Measurements from ENCODE around the gene DPP8.

The DPP8 gene

DNA sequence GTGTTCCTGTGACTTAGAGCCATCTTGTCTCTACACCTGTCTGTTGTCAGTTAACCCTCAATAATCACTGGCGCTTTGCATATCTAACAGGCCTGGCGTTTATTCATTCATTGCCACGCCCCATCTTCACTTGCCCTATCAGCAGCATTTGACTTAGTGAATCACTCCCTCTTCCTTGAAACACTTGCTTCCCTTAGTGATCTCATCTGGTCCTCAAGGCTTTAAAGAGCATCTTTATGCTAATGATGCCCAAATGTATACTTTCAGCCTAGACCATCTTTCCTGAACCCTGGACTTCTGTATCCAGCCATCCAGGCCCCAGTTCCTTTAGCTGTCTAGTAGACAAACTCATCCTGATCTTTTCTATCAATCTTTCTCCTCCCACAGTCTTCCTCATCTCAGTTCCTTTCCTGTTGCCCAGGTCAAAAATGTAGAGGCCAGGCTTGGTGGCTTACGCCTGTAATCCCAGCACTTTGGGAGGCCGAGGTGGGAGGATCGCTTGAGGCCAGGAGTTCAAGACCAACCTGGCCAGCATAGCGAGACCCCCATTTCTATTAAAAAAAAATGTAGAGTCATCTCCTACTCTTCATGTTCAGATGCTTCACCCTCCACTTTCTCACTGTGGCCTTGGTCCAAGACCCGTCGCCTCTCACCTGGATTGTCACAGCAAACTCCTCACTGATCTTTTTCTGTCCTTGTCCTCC lies 93.4 kb downstream of the DPP8 start:
- no peak for DNase-seq (ENCODE audit: low spot score)

DNA sequence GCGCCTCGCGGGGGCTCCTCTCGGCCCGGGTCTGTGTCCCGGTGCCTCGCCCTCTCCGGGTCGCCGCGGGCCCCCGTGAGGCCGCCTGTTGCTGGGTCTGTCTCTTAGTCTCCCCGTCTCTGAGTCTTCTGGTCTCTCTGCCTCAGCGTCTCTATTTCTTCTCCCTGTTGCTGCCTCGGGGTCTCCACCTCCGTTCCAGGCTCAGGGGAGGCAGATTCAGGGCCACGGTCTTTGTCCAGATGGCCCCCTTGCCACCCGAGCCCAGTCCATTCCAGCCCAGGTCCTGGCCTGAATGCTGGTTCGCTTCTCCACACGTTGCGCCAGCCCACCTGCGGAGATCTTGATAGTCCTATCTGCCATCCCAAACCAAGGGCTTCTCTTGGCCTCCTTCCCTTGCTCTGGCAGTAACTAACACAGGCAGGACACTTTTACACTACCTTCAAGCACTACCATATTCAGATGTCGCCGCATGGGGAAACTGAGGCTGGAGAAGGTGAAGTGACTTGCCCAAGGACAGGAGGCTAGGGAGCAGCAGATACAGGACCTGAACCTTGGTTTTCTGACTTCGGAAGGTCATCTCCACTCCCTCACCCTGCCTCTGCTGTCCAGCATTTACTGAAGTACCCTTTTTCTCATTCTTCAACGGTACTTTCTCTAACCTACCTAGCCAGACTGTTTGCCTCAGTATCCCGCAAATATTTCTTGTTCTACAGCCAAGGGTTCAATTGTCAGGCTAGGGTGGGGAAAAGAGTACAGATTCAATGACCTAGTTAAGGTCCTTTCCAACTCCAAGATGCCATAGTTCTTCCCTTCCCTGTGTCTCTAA lies 94.1 kb downstream of the DPP8 start:
- DNase-seq (ENCODE audit: low spot score) = peak; percentile 60

DNA sequence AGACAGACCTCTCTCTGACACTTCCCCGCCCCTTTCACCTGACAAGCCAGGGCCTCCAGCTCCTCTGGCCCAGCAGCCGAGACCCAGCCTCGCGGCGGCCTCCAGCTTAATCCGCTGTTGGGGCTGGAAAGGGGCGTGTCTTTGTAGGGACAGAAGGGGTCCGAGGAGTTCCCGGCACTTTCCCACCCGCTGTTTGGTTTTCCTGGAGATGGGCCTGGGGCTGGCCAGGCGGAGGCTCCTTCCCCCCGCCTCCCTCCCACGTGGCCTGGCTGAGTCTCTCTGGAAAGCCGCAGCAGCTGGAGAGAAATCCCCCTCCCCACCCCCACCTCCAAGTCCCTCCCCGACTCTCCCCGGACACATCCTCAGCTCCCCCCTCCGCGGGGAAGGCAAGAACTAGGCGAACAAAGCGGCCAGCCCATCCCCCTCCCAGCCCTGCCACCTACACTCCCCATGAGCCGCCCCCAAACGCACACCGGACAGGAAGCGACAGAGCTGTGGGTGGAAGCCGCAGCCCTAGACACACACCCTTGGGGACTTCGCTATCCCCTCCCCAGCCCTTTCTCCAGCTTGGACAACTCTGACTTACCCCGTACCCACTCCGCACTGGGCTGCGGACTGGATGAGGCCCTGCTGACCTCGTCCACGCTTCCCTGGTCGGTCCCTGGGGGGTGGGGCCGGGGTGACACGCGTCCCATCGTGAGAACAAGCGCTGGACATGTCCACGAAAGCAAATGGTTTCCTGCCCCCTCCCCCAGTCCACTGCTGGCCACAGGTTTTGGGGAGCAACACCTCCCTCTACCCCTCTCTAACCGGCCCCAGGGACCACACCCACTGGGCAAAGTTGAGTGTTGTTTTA lies 95.9 kb downstream of the DPP8 start:
- peak; percentile 97 for DNase-seq (ENCODE audit: low spot score)

DNA sequence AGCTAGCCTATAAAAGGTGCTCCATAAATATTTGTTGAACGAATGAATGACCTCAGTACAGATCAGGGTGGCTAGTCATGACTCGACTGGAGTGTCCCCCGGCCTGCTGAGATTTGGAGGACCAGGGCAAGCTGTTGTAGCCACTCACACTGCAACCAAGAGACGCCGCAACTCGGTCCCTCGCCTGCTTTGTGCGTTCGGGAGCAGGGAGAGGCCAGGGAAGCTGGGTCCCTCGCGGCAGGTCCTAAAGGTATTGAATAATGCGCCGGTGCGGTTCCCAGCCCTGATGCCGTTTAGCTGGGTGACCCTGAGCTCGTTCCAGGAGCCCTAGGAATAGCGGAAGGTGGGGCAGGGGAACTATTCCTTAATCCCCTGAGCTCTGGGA lies 96.5 kb downstream of the DPP8 start:
- DNase-seq (ENCODE audit: low spot score) = no peak

DNA sequence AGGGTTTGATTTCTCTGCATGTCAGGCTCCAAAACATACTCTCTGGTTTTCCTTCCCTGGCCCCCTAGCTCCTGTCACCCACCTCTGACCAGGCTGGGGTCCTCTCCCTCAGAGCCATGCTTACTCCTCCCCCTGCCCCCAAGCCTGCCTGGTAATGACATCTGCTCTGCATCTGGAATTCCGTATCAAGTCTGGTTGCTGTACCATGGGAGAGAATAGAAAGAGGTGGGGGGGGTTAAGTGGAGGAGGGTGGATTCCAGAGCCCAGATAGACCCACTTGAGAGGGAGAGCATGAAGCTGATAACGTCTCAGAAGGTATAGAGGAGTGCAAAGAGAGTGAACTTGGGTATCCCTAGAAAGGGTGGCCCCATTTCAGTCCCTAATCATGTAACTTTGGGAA lies 98.9 kb downstream of the DPP8 start:
- DNase-seq (ENCODE audit: low spot score) = no peak

DNA sequence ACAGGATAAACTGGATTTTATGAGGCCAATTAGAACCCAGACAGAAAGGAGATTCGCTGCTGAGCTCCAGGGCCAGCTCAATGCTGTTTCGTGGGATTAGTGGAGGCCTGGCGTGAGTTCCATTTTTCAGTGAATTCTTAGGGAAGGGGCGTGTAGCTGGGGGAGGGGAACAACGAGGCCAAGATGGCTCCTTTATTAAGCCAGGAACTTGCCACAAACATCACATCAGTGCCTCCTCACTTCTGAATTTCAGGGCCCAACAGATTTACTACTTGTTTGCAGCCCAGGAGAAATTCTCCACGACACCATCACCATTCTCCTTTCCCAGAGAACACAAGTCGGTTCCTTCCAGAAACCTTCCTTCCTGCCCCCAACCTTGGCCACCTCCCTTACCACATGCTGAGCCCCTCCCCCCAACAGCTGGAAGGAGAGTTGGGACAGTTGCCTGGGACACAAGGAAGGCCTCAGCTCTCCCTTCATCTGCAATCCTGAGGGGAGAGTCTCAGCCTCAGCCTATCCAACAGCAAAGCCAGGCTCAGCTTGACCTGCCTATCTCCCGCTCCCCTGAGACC lies 100.6 kb downstream of the DPP8 start:
- peak; percentile 81 for DNase-seq (ENCODE audit: low spot score)

DNA sequence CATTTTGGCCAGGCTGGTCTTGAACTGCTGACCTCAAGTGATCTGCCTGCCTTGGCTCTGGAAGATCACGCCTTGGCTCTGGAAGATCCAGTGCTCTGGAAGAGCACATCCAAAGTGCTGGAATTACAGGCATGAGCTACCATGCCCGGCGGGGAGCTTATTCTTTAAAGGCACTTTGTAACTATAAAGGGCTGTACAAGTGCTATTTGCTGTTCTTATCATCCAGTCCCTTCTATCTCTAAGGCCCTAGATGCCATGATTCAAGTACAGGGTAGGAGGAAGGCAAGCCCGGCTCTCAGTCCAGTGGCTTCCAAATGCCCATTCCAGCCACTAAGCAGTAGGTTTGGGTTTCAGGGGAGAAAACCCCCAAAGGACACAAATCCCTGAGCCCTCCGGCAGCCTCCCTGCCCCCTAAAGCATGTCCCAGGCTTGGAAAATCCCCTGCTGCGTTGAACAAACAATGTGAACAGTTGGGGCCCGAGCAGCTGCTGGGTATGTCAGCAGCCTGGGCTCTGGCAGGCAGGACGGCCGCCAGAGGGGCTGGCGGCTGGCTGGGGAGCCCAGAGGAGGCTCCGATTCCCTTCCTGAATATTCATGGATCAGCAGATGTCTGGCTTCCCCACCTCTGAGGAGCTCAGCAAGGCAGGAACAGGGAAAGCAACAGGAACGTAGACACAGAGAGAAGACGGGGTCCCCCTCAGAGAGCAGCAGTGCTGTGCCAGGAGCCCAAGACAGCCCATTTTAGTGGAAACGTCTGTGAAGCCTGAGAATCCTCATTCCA lies 102.5 kb downstream of the DPP8 start:
- DNase-seq (ENCODE audit: low spot score) = peak; percentile 89

DNA sequence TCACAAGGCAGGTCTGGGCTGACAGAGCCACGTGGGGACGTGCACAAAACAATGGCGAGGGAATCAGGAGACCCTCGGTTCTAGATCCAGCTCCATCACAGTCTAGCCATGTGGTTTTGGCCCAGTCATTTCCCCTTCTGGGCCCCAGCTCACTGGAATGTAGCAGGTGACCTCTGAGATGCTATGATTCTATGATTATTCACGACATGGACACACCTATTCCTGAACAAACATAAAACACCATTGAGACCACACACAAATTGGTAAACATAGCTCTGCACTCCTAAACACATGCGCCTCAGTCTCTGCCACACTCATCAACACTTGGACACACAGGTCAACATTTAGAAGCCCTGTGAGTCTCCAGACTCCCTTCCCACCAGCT lies 103.7 kb downstream of the DPP8 start:
- no peak for DNase-seq (ENCODE audit: low spot score)

DNA sequence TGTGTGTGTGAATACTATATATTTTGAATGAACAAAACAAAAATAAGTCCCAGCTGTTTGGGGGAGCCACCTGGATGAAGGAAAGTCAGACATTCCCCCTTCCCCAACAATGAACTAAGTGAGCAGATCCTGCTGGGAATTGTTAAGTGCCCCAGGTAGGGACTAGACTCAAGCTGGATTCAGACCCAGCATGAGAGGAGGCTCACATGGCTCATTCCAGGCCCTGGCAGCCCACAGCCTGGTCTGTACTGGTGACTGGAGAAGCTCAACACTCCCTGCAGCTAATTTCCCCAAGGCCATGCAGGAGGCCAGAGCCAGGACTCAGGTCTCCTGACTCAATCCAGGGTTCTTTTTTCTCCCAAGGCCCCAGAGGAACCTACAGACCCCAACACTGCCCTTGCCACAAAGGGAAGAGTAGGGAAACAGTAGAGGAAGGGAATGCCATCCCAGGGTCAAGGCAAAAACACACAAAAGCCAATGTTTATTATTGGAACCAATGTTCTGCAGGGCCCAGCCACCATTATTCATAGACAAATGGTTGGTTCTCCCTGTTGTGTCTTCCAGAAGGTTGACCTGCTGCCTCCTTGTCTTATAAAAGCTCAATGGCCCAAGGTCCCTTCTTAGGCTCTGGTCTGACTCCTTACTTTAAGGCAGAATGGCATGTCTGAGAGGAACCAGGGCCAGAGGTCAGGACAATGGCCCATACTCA lies 104.3 kb downstream of the DPP8 start:
- DNase-seq (ENCODE audit: low spot score) = no peak

DNA sequence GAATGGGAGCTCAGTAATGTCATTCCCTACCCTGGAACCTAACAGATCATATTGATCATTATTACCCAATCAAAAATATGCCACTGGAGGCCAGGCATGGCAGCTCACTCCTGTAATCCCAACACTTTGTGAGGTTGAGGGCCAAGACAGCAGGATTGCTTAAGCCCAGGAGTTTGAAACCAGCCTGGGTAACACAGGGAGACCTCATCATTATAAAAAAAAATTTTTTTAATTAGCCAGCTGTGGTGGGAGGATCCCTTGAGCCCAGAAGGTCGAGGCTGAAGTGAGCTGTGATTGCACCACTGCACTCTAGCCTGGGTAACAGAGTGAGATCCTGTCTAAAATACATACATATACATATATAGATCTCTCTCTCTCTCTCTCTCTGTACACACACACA lies 104.9 kb downstream of the DPP8 start:
- DNase-seq (ENCODE audit: low spot score) = no peak

DNA sequence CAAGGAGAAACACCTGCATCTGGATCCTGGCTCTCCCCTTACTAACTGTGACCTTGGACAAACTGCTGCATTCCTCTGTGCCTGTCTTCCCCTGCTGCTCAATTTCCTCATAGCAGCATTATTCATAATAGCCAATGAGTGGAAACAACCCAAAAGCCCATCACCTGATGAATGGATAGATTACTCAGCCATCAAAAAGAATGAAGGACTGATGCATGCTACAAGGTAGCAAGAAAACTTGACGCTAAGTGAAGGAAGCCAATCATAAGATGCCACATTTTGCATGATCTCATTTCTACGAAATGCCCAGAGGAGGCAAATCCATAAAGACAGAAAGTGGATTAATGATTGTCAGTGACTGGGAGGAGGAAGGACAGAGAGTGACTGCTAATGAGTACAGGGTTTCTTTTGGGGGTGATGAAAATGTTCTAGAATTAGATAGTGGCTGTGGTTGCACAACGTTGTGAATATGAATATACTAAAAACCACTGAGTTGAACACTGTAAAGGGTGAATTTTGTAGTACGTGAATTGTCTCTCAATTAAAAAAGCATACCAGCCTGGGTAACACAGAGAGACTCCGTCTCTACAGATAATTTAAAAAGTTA lies 105.9 kb downstream of the DPP8 start:
- DNase-seq (ENCODE audit: low spot score) = no peak

DNA sequence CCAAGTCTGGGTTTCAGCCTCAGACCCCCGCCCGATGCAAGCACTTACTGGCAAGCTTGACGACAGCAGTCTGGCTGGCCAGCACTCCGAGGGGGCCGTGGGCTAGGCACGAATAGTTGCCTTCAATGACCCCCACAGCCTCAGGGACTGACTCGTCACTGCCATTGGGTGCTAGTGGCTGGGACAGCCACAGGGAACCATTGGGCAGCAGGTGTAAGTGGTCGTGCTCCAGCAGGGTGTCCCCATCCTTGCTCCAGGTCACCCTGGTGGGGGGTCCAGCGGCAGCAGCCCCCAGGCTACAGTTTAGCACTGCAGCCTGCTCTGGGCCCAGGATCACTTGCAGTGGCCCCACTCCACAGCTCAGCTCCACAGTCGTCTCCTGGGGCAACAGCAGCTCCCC lies 106.5 kb downstream of the DPP8 start:
- DNase-seq (ENCODE audit: low spot score) = no peak

DNA sequence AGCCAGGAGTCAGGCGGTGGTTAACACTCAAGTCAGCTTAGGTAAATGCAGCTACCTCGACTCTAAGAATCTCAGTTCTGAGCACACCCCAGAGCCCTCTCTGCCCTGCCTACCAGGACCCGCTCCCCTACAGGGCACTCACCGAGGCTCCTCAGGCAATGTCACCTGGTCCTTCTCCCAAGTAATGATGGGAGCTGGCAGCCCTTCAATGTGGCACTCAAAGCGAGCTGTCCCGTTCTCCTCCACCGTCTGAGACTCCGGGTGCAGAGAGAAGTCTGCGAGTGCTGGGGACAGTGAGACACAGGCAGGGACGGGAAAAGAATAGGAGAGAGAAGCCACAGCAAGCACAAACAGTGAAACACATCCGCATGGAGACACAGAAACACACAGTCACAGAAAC lies 107.5 kb downstream of the DPP8 start:
- no peak for DNase-seq (ENCODE audit: low spot score)

DNA sequence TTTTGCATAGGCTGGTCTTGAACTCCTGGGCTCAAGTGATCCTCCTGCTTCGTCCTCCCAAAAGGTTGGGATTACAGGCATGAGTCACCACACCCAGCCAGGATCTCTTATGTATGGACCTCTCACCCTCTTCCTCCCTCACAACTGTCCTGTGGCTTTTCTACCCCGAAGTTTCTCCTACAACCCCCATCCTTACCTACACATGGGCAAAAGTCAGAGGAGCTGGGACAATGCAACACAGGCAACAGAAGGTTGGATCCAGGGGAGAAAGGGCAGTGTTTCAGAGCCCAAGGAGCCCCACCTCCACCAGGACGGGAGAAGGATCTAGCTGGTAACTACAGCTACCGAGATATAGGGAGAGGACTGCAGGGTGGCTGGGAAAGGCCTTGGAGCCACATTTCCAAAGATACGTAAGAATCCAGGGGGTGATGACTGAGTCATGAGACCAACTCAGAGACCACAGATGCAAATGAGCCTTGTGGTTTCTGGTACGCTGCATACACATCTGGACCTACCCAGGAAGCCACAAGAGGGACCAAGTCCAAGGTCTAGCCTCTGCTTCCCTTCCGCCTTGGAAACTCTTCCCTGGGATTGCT lies 108.4 kb downstream of the DPP8 start:
- no peak for DNase-seq (ENCODE audit: low spot score)

DNA sequence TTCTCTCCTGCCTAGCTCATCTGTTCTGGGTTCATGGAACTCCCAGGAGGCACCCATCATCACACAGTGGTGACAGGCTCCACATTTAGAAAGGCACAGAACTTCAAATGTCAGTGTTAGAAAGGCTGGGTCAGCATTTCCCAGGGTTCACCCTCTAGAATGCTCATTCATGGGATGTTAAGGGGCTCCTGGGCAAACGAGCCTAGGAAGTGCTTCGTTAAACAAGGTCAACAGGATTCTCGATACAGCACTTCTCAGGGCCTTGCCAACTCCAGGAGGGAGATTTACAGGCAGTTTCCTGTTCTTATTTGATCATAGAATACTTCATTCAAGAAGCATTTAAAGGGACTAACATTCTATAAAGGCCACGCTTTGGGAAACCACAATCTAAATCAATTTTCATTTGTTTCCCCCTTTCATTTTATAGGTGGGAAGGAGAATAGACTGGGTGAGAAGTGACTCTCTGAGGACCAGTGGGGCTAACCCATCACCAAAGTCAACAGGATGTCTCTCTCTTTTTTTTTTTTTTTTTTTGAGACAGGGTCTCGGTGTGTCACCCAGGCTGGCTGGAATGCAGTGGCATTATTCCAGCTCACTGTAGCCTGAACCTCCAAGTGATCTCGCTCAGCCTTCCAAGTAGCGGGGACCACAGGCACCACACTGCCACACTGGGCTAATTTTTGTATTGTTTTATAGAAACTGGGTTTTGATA lies 109.0 kb downstream of the DPP8 start:
- DNase-seq (ENCODE audit: low spot score) = no peak

DNA sequence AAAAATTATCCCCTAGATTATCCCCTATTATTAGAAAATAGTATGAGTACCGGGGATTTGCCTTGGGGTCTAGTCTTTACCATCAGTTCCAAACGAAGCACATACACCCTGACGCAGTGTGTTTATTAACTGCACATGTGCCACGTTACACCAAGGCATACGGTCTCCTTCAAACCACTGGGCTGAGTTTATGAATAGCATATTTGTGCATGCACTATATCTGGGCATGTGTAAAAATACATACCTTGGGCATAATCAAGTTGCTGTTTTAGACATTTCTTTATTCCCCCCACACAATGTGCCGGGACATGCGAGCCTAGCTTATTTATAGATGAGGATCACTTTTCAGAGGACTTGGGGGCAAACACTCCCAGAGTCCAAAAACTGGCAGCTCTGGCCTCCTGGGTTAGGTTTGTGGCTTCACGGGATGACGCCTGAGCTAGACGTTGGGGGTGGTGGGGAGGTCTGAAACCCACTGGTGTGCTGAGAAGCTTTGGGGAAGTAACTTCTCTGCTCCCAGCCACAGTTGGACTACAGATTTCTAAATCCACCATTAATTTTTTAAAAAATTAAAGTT lies 111.0 kb downstream of the DPP8 start:
- DNase-seq (ENCODE audit: low spot score) = no peak

DNA sequence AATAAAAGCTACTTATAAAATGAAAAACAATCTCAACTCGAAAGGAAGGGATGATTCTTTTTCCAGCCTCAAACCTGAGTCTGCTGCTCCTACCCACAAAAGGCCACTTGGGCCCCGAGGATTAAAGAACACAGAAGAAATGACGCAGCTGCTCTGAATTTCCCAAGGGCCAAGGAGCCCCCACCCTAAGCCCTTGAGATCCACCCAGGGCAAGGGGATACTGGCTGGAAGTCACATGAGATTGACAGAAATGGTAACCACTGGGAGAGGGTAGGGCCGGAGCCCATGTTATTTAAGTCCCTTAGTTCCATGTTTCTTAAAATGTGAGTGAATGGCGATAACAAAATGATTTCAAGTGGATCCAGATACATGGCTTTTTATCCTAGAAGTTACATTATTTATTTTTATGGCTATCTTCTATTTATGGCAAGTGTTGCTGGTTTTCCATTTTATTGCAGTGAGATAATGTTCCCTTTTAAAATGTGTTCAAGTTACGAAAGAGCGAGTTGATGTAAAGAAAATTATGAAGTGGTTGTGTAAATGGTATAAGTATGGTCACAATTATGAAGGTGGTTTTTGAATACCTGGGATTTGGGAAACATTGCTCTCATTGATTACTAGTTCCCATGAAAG lies 111.6 kb downstream of the DPP8 start:
- no peak for DNase-seq (ENCODE audit: low spot score)

DNA sequence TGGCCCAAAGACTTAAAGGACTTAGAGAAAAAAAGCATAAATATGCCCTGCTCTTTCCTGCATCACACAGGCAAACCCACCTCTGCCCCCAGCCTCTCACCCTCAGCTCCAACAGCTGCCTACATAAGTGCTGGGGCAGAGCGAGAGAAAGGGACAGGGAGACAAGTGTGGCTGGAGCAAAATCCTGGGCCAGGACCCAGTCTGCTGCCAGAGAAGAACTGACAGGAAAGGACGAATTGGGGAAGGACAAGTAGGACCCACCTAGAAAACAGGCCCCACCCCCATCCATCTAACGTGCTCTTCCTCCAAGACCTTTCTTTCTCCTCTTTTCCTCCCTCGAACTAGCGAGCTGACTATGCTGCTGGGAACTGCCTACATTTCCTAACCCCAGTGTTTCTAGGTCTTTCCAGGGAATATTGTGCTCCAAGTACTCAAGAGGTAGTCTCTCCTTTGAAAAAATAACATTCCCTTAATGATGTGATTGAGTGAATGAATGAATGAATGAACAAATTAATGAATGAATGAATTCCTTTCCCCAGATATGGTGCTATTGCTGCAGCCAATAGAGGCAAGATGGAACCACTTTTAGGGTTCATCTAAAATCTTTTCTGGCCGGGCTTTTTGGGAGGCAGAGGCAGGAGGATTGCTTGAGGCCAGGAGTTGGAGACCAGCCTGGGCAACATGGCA lies 113.2 kb downstream of the DPP8 start:
- DNase-seq (ENCODE audit: low spot score) = no peak
